ENCODE data around the gene ORM2.
"Not testable (repeated sequence)": the region's sequence is repeated elsewhere in the genome, so short reads cannot be mapped to it uniquely, and the experiment has no call there.

The ORM2 gene

GRCh38 chr9:114329625-114330022 is at the start of gene ORM2:
Gene ORM2 (plus strand): TSS chr9:114329869. CDS start chr9:114329905, 36 bp downstream.
- DNase-seq (ENCODE audit: low read depth), result not testable (repeated sequence)

DNA sequence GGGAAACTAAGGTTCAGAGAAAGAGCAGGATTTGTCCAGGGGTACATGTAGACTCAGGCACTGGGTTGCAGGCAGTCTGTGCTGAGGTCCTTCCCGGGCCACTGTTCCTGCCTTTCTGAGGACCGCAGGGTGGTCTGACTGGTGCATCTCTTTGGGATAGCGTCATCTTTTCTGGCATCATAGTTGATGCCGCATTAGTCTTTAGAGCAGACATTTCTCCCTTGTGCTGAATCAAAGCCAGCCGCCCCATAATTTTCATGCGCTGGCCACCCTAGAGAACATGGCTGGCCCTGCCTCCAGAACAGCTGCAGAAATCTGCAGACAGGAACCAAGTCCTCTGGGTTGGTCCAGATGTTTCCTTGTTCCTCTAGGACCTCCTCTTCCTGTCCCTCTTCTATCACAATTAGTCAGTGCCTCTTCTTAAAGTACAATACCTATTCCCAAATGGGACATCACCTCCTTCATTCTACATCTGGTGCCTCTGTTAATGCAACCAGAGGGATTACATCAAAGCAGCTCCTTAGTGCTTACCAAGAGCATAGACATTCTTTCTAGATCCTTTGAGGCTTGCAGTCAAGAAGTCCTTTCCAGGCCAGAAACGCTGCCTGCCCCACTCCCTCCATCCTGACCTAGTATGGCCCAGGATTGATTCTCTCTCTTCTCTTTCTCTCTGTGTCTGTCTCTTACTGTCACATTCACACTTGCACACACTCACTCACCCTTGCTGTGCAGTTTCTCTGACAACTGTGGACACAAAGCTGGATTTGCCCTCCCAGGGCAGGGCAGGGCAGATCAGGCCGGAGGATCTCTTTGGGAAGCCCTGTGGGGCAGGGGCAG is 48.8 kb upstream of the ORM2 start:
- DNase-seq (ENCODE audit: low read depth), result no peak

DNA sequence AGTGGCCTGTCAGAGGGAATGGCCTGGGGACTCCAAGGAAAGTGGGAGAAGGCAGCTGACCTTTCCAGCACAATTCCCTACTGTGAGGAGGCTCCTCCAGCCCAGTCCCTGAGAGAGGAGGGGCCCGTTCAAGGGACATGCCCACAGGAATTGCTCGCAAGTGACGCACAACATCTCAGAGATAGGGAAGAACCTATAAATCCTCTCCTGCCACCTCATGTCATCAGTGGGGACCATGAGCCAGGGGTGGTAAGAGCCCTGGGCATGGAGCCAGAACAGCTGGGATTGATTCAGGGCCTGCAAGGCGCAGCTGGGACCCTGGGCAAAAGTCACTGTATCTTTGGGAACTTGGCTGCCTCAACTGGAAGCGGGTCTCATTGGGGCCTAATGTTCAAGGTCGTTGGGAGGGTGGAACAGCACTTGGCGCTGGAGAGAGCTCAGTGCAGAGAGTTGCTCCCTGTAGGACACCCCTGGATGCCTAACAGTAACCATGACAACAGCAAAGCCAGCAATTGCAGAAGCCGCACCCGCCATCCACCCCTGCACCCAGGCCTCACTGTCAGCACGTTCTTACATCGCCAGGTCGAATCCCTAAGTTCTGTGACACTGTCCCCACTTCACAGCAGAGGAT is 48.1 kb upstream of the ORM2 start:
- DNase-seq (ENCODE audit: low read depth), result no peak

DNA sequence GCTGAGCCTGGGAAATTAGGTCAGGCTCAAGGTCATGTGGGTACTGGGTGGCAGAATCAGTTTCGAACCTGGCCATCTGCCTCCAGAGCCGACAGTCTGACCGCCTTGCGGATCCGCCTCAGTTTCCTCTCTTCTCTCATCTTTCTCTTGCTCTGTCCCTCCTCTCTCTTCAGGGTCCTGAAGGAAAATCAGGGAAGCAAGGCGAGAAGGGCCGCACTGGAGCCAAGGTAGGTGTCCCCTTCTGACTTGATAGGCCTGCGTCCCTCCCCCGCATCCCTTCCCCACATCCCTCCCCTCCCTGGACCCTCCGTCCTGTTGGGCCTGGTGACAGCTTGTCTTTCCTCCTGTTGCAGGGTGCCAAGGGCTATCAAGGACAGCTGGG is 47.6 kb upstream of the ORM2 start:
- DNase-seq (ENCODE audit: low read depth), result no peak

- no peak for DNase-seq (ENCODE audit: low read depth)
These were observed 47.2 kb upstream of the ORM2 start for GRCh38 chr9:114282507-114282906.

DNA sequence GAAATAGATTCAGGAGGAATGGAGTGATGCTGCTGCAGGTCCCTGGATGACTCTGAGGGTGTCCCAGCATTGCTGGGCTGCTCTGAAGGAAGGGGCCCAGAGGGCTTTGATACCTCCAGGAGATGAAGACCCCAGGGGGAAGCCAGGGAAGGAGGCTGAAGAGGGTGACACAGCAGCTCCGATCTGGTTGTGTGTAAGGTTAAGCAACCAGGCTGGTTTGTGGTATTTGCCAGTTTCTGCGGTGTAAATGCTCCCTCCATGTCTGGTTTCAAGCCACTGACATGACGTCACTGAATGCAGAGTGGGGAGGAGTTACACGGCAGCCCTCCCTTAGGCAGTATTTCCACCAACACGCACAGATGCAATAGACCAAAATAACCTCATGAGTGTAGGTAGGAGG is 46.7 kb upstream of the ORM2 start:
- no peak for DNase-seq (ENCODE audit: low read depth)

GRCh38 chr9:114283551-114284111 is 46.0 kb upstream of the ORM2 start:
- DNase-seq (ENCODE audit: low read depth), result no peak

DNA sequence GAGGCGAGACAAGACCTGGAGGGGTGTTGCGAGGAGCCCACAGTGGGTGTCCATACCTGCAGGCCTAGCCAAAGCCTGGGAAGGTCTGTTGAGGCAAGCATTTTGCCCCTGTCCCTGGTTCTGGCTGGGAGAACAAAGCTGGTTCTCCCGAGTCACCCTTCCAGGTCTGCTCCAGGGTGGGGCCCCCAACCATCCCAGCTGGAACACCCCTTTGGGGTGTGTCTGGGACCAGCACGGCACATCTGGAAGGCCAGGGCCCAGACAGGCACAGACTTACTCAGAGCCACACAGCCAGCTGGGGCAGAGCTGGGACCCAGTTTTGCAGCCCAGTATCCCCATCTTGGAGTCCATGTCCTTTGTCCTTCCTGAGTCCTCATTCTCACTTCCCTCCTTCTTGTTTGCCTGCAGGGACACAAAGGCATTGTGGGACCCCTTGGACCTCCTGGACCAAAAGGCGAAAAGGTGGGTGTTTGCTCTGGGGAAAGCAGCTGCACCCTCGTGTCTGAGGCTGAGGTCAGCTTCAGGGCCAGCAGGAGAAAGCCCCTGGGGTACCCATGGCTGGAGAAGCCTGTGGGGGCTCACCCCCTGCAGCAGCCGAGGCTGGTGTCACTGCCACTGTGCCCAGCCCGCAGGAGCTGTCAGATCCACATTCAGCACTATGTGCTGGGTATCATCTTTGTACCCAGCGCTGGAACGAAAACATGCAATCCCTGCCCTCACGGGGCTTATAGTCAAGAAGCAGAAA is 45.2 kb upstream of the ORM2 start:
- no peak for DNase-seq (ENCODE audit: low read depth)

DNA sequence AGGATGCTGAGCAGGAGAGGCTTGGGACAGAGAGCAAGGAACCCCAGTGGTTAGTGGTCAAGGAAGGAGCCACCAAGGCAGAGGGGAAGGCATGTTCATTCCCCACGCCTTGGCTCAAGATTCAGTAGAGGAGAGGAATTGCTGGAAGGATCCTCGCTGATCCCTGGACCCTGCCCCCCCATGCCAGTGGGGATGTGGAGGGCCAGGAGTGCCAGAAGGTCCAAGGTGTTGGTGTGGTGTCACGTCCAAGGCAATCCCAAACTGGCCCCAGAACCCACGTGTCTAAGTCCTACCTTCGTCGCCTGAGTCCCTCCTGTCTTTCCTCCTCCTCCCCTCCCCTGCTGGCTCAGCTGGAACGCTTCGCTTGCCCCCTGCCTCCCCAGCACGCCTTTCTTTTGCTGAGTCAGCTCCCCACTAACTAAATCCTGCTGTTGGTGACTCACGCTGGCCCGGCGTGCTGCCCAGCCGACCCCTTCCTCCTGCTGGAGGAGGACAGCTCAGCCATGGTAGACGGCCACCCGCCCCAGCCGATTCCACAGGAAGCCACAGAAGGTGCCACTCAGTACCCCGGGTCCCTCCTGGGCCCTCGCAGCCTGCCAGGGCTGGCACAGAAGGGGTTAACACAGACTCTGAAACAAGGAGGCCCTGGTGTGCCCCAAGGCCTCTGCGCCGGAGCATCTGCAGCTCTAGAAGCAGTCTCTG is 44.4 kb upstream of the ORM2 start:
- DNase-seq (ENCODE audit: low read depth), result no peak

GRCh38 chr9:114286146-114286679 is 43.5 kb upstream of the ORM2 start:
- no peak for DNase-seq (ENCODE audit: low read depth)

DNA sequence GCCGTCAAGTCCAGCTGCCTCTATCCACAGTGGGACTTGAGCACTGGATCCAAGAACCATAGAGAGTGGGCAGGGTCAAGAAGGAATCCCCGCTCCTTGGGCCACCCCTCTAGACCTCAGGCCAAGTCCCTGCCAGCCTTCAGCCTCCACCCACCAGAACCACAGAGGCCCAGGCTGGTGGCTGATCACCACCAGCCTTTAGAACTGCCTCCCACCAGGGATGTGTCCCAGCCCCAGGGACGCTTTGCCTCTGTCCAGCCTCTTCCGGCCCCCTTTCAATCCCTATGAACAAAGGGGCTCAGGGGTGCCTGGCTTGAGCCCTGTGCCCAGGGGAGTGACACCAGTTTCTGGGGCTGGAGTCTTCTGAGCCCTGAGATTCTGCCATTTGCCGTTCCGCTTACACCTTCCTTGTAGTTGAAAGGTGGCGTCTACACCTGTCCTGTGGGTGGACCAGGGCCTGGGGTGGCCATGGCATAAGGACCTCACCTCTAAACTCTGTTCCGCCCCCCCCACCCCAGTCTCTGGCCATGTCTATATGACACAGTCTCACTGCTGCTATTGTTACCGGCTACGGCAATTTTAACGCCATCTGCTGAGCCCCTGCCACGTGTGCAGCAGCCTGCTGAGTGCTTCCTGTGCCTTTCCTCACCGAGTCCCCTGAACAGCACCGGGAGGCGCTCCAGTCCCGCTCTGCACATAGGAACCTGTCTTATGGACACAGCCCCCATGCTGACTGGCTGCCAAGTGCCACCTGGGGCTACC is 42.5 kb upstream of the ORM2 start:
- no peak for DNase-seq (ENCODE audit: low read depth)

GRCh38 chr9:114287763-114288192 is 41.9 kb upstream of the ORM2 start:
- no peak for DNase-seq (ENCODE audit: low read depth)

GRCh38 chr9:114288193-114289091 is 41.2 kb upstream of the ORM2 start:
- no peak for DNase-seq (ENCODE audit: low read depth)

GRCh38 chr9:114289106-114289505 is 40.6 kb upstream of the ORM2 start:
- no peak for DNase-seq (ENCODE audit: low read depth)

- DNase-seq (ENCODE audit: low read depth), result no peak
These were observed 39.8 kb upstream of the ORM2 start for GRCh38 chr9:114289571-114290481.

GRCh38 chr9:114290561-114290986 is 39.1 kb upstream of the ORM2 start:
- no peak for DNase-seq (ENCODE audit: low read depth)

- peak; percentile 51 for DNase-seq (ENCODE audit: low read depth)
These were observed 38.6 kb upstream of the ORM2 start for GRCh38 chr9:114291064-114291474.

DNA sequence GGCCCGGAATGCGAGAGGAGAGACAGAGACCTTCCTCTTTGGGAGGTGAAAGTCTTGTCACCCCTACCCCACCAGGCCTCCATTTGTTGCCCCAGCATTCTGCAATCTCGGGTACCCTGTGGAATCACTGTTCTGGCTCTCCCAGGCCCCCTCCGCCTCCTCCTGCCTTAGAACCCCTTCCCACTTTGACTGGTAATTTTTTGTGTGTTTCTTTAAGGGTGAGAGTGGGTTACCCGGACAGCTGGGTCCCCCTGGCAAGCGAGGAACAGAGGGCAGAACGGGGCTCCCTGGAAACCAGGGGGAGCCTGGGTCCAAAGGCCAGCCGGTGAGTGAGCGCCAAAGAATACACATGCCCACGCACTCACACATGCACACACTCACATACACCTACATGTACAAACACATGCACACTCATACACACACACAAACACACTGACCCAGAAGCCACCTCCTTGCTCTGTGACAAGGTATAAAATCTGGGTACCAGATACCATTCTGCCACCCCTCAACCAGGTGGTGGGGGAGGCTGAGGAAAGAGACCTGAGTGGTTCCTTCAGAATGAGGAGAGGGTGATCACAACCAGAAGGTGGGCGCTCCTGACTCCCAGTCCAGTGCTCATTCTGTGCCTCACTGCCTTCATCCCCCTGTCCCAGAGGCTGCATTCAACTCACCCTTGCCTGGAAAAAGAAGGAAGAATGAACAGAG is 37.6 kb upstream of the ORM2 start:
- DNase-seq (ENCODE audit: low read depth), result no peak

All from activated T-cell treated with anti-CD3 and anti-CD28 coated beads for 24 hours (primary cell).